ENCODE results near the gene CD79A.

The CD79A gene

GRCh38 chr19:41929536-41930071 lies 52.5 kb downstream of the CD79A start:
- no peak for DNase-seq (ENCODE audit: low read depth)
- TF ChIP-seq CTCF (conservative IDR thresholded peaks at IDR 0.05; ENCODE audit: low read depth, low read length), result no peak
- H3K4me3 ChIP-seq (ENCODE audit: low read depth, low read length), result no peak overlapping the region

DNA sequence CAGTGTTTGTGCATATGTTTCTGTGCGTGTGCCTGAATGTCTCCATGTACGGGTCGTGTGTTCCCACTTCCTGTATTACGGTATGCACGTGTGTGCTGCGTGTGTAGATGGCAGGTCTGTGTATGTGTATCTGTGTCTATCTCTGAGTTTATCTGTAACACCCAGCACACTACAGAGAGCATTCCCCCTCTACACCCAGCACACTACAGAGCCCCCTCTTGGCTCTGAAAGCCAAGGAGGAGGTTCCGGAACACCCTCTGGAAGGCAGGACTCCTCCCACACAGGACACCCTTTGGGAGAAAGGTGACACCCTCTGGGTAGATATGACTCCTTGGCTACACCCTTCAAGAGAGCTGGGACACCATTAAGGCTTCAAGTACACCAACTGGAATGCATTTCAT lies 53.2 kb downstream of the CD79A start:
- DNase-seq (ENCODE audit: low read depth), result no peak
- no peak for TF ChIP-seq CTCF (conservative IDR thresholded peaks at IDR 0.05; ENCODE audit: low read depth, low read length)
- no peak overlapping the region for H3K4me3 ChIP-seq (ENCODE audit: low read depth, low read length)
